Kidney glomerular epithelial cell (primary cell): ENCODE results near the gene CCDC152.
"Not testable (repeated sequence)": the region's sequence is repeated elsewhere in the genome, so short reads cannot be mapped to it uniquely, and the experiment has no call there.

Experiments
- DNase-seq: peaks from one replicate; lab custom pipeline; 2025; lab: John Stamatoyannopoulos, UW

The CCDC152 gene

GRCh38 chr5:42756606-42757601 is at the start of gene CCDC152:
TSS of gene CCDC152 (plus strand) at chr5:42756818. CDS start at chr5:42759122, 2,304 bp downstream.
- DNase-seq: peak; percentile 4

GRCh38 chr5:42715785-42716184 is 40.8 kb upstream of the CCDC152 start:
- DNase-seq: peak; percentile 3

- DNase-seq: peak; percentile 78
These were observed 38.0 kb upstream of the CCDC152 start for GRCh38 chr5:42718591-42718990.

GRCh38 chr5:42719034-42719433 is 37.6 kb upstream of the CCDC152 start:
- peak; percentile 23 for DNase-seq

- no peak for DNase-seq
These were observed 36.4 kb upstream of the CCDC152 start for GRCh38 chr5:42720251-42720650.

GRCh38 chr5:42721484-42721883 is 35.1 kb upstream of the CCDC152 start:
- no peak for DNase-seq

GRCh38 chr5:42734531-42735058 is 22.0 kb upstream of the CCDC152 start:
- DNase-seq: not testable (repeated sequence)

GRCh38 chr5:42740920-42741319 is 15.7 kb upstream of the CCDC152 start:
- no peak for DNase-seq

- DNase-seq: no peak
These were observed 11.2 kb upstream of the CCDC152 start for GRCh38 chr5:42745426-42745825.

- no peak for DNase-seq
These were observed 10.8 kb upstream of the CCDC152 start for GRCh38 chr5:42745856-42746255.

GRCh38 chr5:42749020-42749419 is 7.6 kb upstream of the CCDC152 start:
- DNase-seq: no peak

GRCh38 chr5:42750507-42750906 is 6.1 kb upstream of the CCDC152 start:
- DNase-seq: no peak

GRCh38 chr5:42751044-42751443 is 5.6 kb upstream of the CCDC152 start:
- DNase-seq: no peak

GRCh38 chr5:42753099-42753498 is 3.5 kb upstream of the CCDC152 start:
- DNase-seq: no peak

- no peak for DNase-seq
These were observed 2.8 kb downstream of the CCDC152 start for GRCh38 chr5:42759456-42759855.

- no peak for DNase-seq
These were observed 3.8 kb downstream of the CCDC152 start for GRCh38 chr5:42760426-42760825.

- no peak for DNase-seq
These were observed 5.2 kb downstream of the CCDC152 start for GRCh38 chr5:42761791-42762190.

- peak; percentile 23 for DNase-seq
These were observed 11.0 kb downstream of the CCDC152 start for GRCh38 chr5:42767491-42768105.

- DNase-seq: no peak
These were observed 11.5 kb downstream of the CCDC152 start for GRCh38 chr5:42768106-42768504.

- DNase-seq: no peak
These were observed 13.4 kb downstream of the CCDC152 start for GRCh38 chr5:42770003-42770402.

- no peak for DNase-seq
These were observed 15.8 kb downstream of the CCDC152 start for GRCh38 chr5:42772265-42772993.

GRCh38 chr5:42779083-42779482 is 22.5 kb downstream of the CCDC152 start:
- no peak for DNase-seq
